ENCODE measurements around the gene MARS1. TPM values are rescaled to one million over a fixed set of nuclear protein-coding genes. Genes with fewer than 3 reads are reported as not detected.

Gene MARS1
- total and polyA plus RNA-seq, 7 donors = 41.2 to 97.4 (median 83.6) TPM

GRCh38 chr12:57564178-57564740, 76.4 kb downstream of the MARS1 start:
- H3K9me3 ChIP-seq = no peaks in the 10 kb centered on the region
- ATAC-seq = no peak
- DNase-seq = no peak
- WGBS, 3 donors = 74 to 83% (median 79%) methylated on average over 7 of the region's 7 CpGs
- H3K36me3 ChIP-seq (ENCODE audit: insufficient read depth in 1 of 2, low read depth in 1 of 2) = no peaks in the 10 kb centered on the region
- TF ChIP-seq CTCF (IDR thresholded peaks at IDR 0.05) = no peak
- no peak overlapping the region for H3K27ac ChIP-seq
- no peaks in the 10 kb centered on the region for H3K4me1 ChIP-seq
- peaks cover 0 to 21% (median 0%) of the 10 kb centered on the region in 3 donors for H3K27me3 ChIP-seq (ENCODE audit: insufficient read depth in 3 of 3, low read length in 2 of 3)
- H3K4me3 ChIP-seq = no peak overlapping the region
- intact Hi-C loops (cut with DNase I) = no loop called here

Other genes with a start within 250 kb of the MARS1 start
- gene STAC3, start 236.9 kb upstream of the MARS1 start, total RNA-seq = 1,000 to 10,000 TPM in 2 of 4 donors, 100 to 1,000 TPM in 2; 576 to 1,676 (median 997) TPM
- 1,000 to 10,000 TPM in 1 of 3 donors, 100 to 1,000 TPM in 1, 10 to 100 TPM in 1; 98.2 to 1,376 (median 738) TPM for gene STAC3, start 236.9 kb upstream of the MARS1 start, polyA plus RNA-seq
- gene R3HDM2, start 57.0 kb upstream of the MARS1 start, total RNA-seq = 10 to 100 TPM; 41.4 to 64.9 (median 45.0) TPM
- gene R3HDM2, start 57.0 kb upstream of the MARS1 start, polyA plus RNA-seq = 10 to 100 TPM; 12.1 to 22.6 (median 20.9) TPM
- under 1 TPM in 2 of 4 donors, not detected in 2; 0.18 to 0.21 TPM for gene INHBC, start 53.3 kb upstream of the MARS1 start, total RNA-seq
- gene INHBC, start 53.3 kb upstream of the MARS1 start, polyA plus RNA-seq = under 1 TPM in 1 of 3 donors, not detected in 2; 0.05 TPM
- 1 to 10 TPM in 2 of 4 donors, under 1 TPM in 2; 0.23 to 6.8 (median 2.1) TPM for gene INHBE, start 32.8 kb upstream of the MARS1 start, total RNA-seq
- gene INHBE, start 32.8 kb upstream of the MARS1 start, polyA plus RNA-seq = 1 to 10 TPM in 1 of 3 donors, under 1 TPM in 2; 0.18 to 1.4 (median 0.18) TPM
- gene GLI1, start 28.3 kb upstream of the MARS1 start, total RNA-seq = under 1 TPM in 3 of 4 donors, not detected in 1; 0.07 to 0.86 (median 0.61) TPM
- under 1 TPM; 0.21 to 0.34 (median 0.23) TPM for gene GLI1, start 28.3 kb upstream of the MARS1 start, polyA plus RNA-seq
- gene ARHGAP9, start 8.2 kb upstream of the MARS1 start, total RNA-seq = 1 to 10 TPM; 1.3 to 5.4 (median 4.1) TPM
- 1 to 10 TPM in 2 of 3 donors, under 1 TPM in 1; 0.91 to 2.0 (median 1.4) TPM for gene ARHGAP9, start 8.2 kb upstream of the MARS1 start, polyA plus RNA-seq
- gene DDIT3, start 32.4 kb downstream of the MARS1 start, total RNA-seq = 10 to 100 TPM; 11.1 to 59.5 (median 19.6) TPM
- 100 to 1,000 TPM in 1 of 3 donors, 10 to 100 TPM in 2; 62.5 to 224 (median 68.9) TPM for gene DDIT3, start 32.4 kb downstream of the MARS1 start, polyA plus RNA-seq
- 10 to 100 TPM; 29.5 to 52.9 (median 39.5) TPM for gene MBD6, start 34.8 kb downstream of the MARS1 start, total RNA-seq
- gene MBD6, start 34.8 kb downstream of the MARS1 start, polyA plus RNA-seq = 10 to 100 TPM; 11.6 to 18.4 (median 17.5) TPM
- gene DCTN2, start 59.1 kb downstream of the MARS1 start, total RNA-seq = 100 to 1,000 TPM in 2 of 4 donors, 10 to 100 TPM in 2; 91.0 to 128 (median 103) TPM
- gene DCTN2, start 59.1 kb downstream of the MARS1 start, polyA plus RNA-seq = 100 to 1,000 TPM; 107 to 165 (median 123) TPM
- gene KIF5A, start 62.0 kb downstream of the MARS1 start, total RNA-seq = under 1 TPM in 3 of 4 donors, not detected in 1; 0.04 to 0.21 (median 0.14) TPM
- under 1 TPM; 0.01 to 0.18 (median 0.04) TPM for gene KIF5A, start 62.0 kb downstream of the MARS1 start, polyA plus RNA-seq
- gene PIP4K2C, start 103.1 kb downstream of the MARS1 start, total RNA-seq = 10 to 100 TPM in 2 of 4 donors, 1 to 10 TPM in 2; 8.1 to 13.3 (median 9.9) TPM
- 10 to 100 TPM in 2 of 3 donors, 1 to 10 TPM in 1; 7.7 to 16.4 (median 16.0) TPM for gene PIP4K2C, start 103.1 kb downstream of the MARS1 start, polyA plus RNA-seq
- gene DTX3, start 116.8 kb downstream of the MARS1 start, total RNA-seq = 1 to 10 TPM; 3.5 to 9.1 (median 4.2) TPM
- gene DTX3, start 116.8 kb downstream of the MARS1 start, polyA plus RNA-seq = 1 to 10 TPM; 4.4 to 5.2 (median 4.5) TPM
- 1 to 10 TPM; 2.9 to 9.2 (median 3.5) TPM for gene ARHGEF25, start 123.4 kb downstream of the MARS1 start, total RNA-seq
- 1 to 10 TPM; 3.2 to 4.5 (median 4.2) TPM for gene ARHGEF25, start 123.4 kb downstream of the MARS1 start, polyA plus RNA-seq
- gene B4GALNT1, start 145.1 kb downstream of the MARS1 start, total RNA-seq = 10 to 100 TPM in 3 of 4 donors, 1 to 10 TPM in 1; 9.1 to 26.6 (median 12.1) TPM
- gene B4GALNT1, start 145.1 kb downstream of the MARS1 start, polyA plus RNA-seq = 10 to 100 TPM in 1 of 3 donors, 1 to 10 TPM in 2; 8.2 to 46.7 (median 8.8) TPM
- gene OS9, start 206.1 kb downstream of the MARS1 start, total RNA-seq = 10 to 100 TPM; 56.6 to 64.4 (median 61.5) TPM
- 10 to 100 TPM; 53.0 to 76.4 (median 74.6) TPM for gene OS9, start 206.1 kb downstream of the MARS1 start, polyA plus RNA-seq

Data from psoas muscle (tissue), 8 donors.